GM23338 (cell line): ENCODE measurements around the gene GBE1. TPM values are rescaled to one million over a fixed set of nuclear protein-coding genes. Genes with fewer than 3 reads are reported as not detected.

Source experiments
- ATAC-seq: fragments of 200-7000 bp; cut with Tn5 transposase; 3 replicates; pipeline ENCODE4 v1.9.1; 2020
- DNase-seq: peaks from one replicate; pipeline ENCODE4 v3.0.0-alpha.2; 2015; ENCODE audit warnings: low spot score
- H2AFZ ChIP-seq: fragments of 200-600 bp; sonication (generic); 2 replicates; pipeline ENCODE4 v1.8.0; 2016; ENCODE audit warnings: antibody characterized with exemption, mild to moderate bottlenecking, moderate library complexity
- H3F3A ChIP-seq: fragments of 200-600 bp; sonication (generic); replicated peaks from 2 replicates; pipeline ENCODE4 v1.8.0; 2017; ENCODE audit warnings: antibody characterized with exemption, mixed run types, low read depth
- H3K27ac ChIP-seq: fragments of 200-600 bp; sonication (generic); 2 replicates; pipeline ENCODE4 v1.6.1; 2016; ENCODE audit warnings: low read depth
- H3K27me3 ChIP-seq: fragments of 200-600 bp; sonication (generic); 2 replicates; pipeline ENCODE4 v1.8.0; 2016; ENCODE audit warnings: mild to moderate bottlenecking, mixed run types, moderate library complexity; ENCODE audit not compliant: insufficient read depth
- H3K36me3 ChIP-seq: fragments of 200-600 bp; sonication (generic); 2 replicates; pipeline ENCODE4 v1.8.0; 2016; ENCODE audit warnings: mild to moderate bottlenecking; ENCODE audit not compliant: insufficient read depth
- H3K4me1 ChIP-seq: fragments of 200-600 bp; sonication (generic); 2 replicates; pipeline ENCODE4 v1.8.0; 2016; ENCODE audit warnings: mild to moderate bottlenecking, moderate library complexity; ENCODE audit not compliant: insufficient read depth
- H3K4me2 ChIP-seq: fragments of 200-600 bp; sonication (generic); 2 replicates; pipeline ENCODE4 v1.7.1; 2017; ENCODE audit warnings: mixed run types
- H3K4me3 ChIP-seq: fragments of 200-600 bp; sonication (generic); 2 replicates; pipeline ENCODE4 v1.6.1; 2016; ENCODE audit warnings: mixed run types
- H3K79me2 ChIP-seq: fragments of 200-600 bp; sonication (generic); replicated peaks from 2 replicates; pipeline ENCODE4 v1.8.0; 2017; ENCODE audit warnings: mild to moderate bottlenecking; ENCODE audit not compliant: insufficient read depth
- H3K9me2 ChIP-seq: fragments of 200-600 bp; sonication (generic); 2 replicates; pipeline ENCODE4 v1.8.0; 2017; ENCODE audit not compliant: insufficient read depth
- H4K20me1 ChIP-seq: fragments of 200-600 bp; sonication (generic); replicated peaks from 2 replicates; pipeline ENCODE4 v1.8.0; 2017; ENCODE audit warnings: mild to moderate bottlenecking; ENCODE audit not compliant: insufficient read depth
- H3K27ac Mint-ChIP-seq: 2 replicates; pipeline ENCODE4 v1.8.0; 2020; ENCODE audit warnings: inconsistent platforms, mild to moderate bottlenecking, moderate library complexity, mixed read lengths
- H3K27me3 Mint-ChIP-seq: 3 replicates; pipeline ENCODE4 v1.8.0; 2022; ENCODE audit warnings: low read depth, mild to moderate bottlenecking, moderate library complexity, mixed read lengths, inconsistent platforms; ENCODE audit not compliant: insufficient read depth, poor library complexity
- H3K36me3 Mint-ChIP-seq: 3 replicates; pipeline ENCODE4 v1.8.0; 2021; ENCODE audit warnings: low read depth, mild to moderate bottlenecking, inconsistent platforms, moderate library complexity, mixed read lengths
- H3K4me1 Mint-ChIP-seq: 3 replicates; pipeline ENCODE4 v1.8.0; 2020; ENCODE audit warnings: mild to moderate bottlenecking, inconsistent platforms, mixed read lengths
- H3K4me3 Mint-ChIP-seq: 3 replicates; pipeline ENCODE4 v1.8.0; 2021; ENCODE audit warnings: moderate library complexity, mild to moderate bottlenecking, inconsistent platforms, mixed read lengths
- H3K9me3 Mint-ChIP-seq: 3 replicates; pipeline ENCODE4 v1.8.0; 2020; ENCODE audit warnings: moderate library complexity, mild to moderate bottlenecking, inconsistent platforms, mixed read lengths
- CREB1 ChIP-seq: fragments of 250-450 bp; sonication (Bioruptor Pico); IDR thresholded peaks from 2 replicates; pipeline ENCODE4 v1.5.0; 2020; ENCODE audit warnings: low read depth, mild to moderate bottlenecking, moderate library complexity
- CTCF ChIP-seq, 2 experiments: fragments of 200-600 bp in 1 of 2; sonication (generic) in 1 of 2; conservative IDR thresholded peaks; 2 replicates each; pipeline versions ENCODE4 v1.5.1 to v1.6.1; 2016 to 2017; ENCODE audit warnings: antibody characterized with exemption in 2 of 2, low read depth in 2 of 2, mild to moderate bottlenecking in 2 of 2, moderate library complexity in 1 of 2
- ETS1 ChIP-seq: IDR thresholded peaks from 2 replicates; pipeline ENCODE4 v1.6.1; 2016; ENCODE audit warnings: antibody characterized with exemption
- EZH2 ChIP-seq: fragments of 200-600 bp; sonication (generic); IDR thresholded peaks from one replicate; pipeline ENCODE4 v1.8.0; 2017; ENCODE audit warnings: antibody characterized with exemption, mild to moderate bottlenecking, low read depth; ENCODE audit not compliant: unreplicated experiment
- EZH2phosphoT487 ChIP-seq: fragments of 200-600 bp; sonication (generic); IDR thresholded peaks from one replicate; pipeline ENCODE4 v1.8.1; 2018; ENCODE audit warnings: antibody characterized with exemption; ENCODE audit not compliant: unreplicated experiment
- JUNB ChIP-seq: IDR thresholded peaks from one replicate; pipeline ENCODE4 v1.6.1; 2016; ENCODE audit warnings: antibody characterized with exemption; ENCODE audit not compliant: unreplicated experiment
- NANOG ChIP-seq: IDR thresholded peaks from 2 replicates; pipeline ENCODE4 v1.6.1; 2016; ENCODE audit warnings: antibody characterized with exemption, borderline replicate concordance
- POLR2AphosphoS5 ChIP-seq: IDR thresholded peaks from 2 replicates; pipeline ENCODE4 v1.6.1; 2016; ENCODE audit warnings: antibody characterized with exemption, low read depth
- STAT1 ChIP-seq: IDR thresholded peaks from one replicate; pipeline ENCODE4 v1.6.1; 2016; ENCODE audit warnings: antibody characterized with exemption; ENCODE audit not compliant: unreplicated experiment
- ZNF114 ChIP-seq: fragments of 250-450 bp; sonication (Bioruptor Pico); IDR thresholded peaks from 2 replicates; pipeline ENCODE4 v1.5.0; 2020; ENCODE audit warnings: mild to moderate bottlenecking, moderate library complexity
- ZNF331 ChIP-seq: fragments of 250-450 bp; sonication (Bioruptor Pico); IDR thresholded peaks from 2 replicates; pipeline ENCODE4 v1.5.0; 2020; ENCODE audit warnings: low read depth, mild to moderate bottlenecking, moderate library complexity
- ZNF462 ChIP-seq: fragments of 250-450 bp; sonication (Bioruptor Pico); IDR thresholded peaks from 2 replicates; pipeline ENCODE4 v1.5.0; 2020; ENCODE audit warnings: mild to moderate bottlenecking, moderate library complexity
- polyA plus RNA-seq: library from polyadenylated mRNA; unstranded; fragments of >200 nt; fragmentation: Nextera tagmentation; extraction: Ambion mirVana; gene quantifications from 2 replicates; pipeline ENCODE4 v1.2.1, GENCODE V29; 2016
- total RNA-seq: library from RNA; depleted of rRNA; stranded (reverse); fragments of >200 nt; shearing (Covaris generic); gene quantifications from 2 replicates; pipeline ENCODE4 v1.2.3, GENCODE V29; 2014

Gene GBE1
- total and polyA plus RNA-seq, 2 experiments from 2014 or later = 6.4 to 12.2 TPM

- TF ChIP-seq ETS1 (no peak), POLR2AphosphoS5 (no peak)
Observed at GRCh38 chr3:81612768-81613167, 148.7 kb downstream of the GBE1 start (continued).

- no peak overlapping the region for H2AFZ ChIP-seq
- no peak overlapping the region for H3K4me3 ChIP-seq
- ATAC-seq (no peak), DNase-seq (no peak)
- Mint-ChIP-seq H3K4me1 (no peaks in the 10 kb centered on the region), H3K27ac (no peak overlapping the region; the same call in 1 of the 2 replicates), H3K36me3 (no peaks in the 10 kb centered on the region), H3K4me3 (no peak overlapping the region), H3K27me3 (peaks cover 2% of the 10 kb centered on the region), H3K9me3 (no peaks in the 10 kb centered on the region)
- H4K20me1 ChIP-seq = no peaks in the 10 kb centered on the region
- H3K79me2 ChIP-seq = no peaks in the 10 kb centered on the region
- no peaks in the 10 kb centered on the region for H3F3A ChIP-seq
- no peak overlapping the region for H3K27ac ChIP-seq
- no peak overlapping the region for H3K4me2 ChIP-seq
- H3K9me2 ChIP-seq = no peaks in the 10 kb centered on the region
- no peaks in the 10 kb centered on the region for H3K27me3 ChIP-seq
- no peaks in the 10 kb centered on the region for H3K36me3 ChIP-seq
- no peaks in the 10 kb centered on the region for H3K4me1 ChIP-seq
- TF ChIP-seq ZNF462 (CRISPR knock-in tag) (no peak), EZH2 (no peak), ZNF114 (CRISPR knock-in tag) (no peak), POLR2AphosphoS5 (no peak), STAT1 (no peak), JUNB (no peak), CTCF (conservative IDR thresholded peaks at IDR 0.05; ENCODE audit: low read depth in 2 of 2) (no peak), CREB1 (CRISPR knock-in tag) (no peak), ETS1 (no peak), ZNF331 (CRISPR knock-in tag) (no peak), EZH2phosphoT487 (no peak), NANOG (no peak)
Observed at GRCh38 chr3:81602781-81603180, 158.7 kb downstream of the GBE1 start.
